HG03439 (cell line): ENCODE measurements around the gene MEGF11.

ENCODE experiments used
- ATAC-seq: cut with Tn5 transposase; IDR thresholded peaks from one replicate; pipeline ENCODE4 v1.9.1; 2021; ENCODE audit warnings: mild to moderate bottlenecking, moderate library complexity; ENCODE audit not compliant: unreplicated experiment

Gene MEGF11

DNA sequence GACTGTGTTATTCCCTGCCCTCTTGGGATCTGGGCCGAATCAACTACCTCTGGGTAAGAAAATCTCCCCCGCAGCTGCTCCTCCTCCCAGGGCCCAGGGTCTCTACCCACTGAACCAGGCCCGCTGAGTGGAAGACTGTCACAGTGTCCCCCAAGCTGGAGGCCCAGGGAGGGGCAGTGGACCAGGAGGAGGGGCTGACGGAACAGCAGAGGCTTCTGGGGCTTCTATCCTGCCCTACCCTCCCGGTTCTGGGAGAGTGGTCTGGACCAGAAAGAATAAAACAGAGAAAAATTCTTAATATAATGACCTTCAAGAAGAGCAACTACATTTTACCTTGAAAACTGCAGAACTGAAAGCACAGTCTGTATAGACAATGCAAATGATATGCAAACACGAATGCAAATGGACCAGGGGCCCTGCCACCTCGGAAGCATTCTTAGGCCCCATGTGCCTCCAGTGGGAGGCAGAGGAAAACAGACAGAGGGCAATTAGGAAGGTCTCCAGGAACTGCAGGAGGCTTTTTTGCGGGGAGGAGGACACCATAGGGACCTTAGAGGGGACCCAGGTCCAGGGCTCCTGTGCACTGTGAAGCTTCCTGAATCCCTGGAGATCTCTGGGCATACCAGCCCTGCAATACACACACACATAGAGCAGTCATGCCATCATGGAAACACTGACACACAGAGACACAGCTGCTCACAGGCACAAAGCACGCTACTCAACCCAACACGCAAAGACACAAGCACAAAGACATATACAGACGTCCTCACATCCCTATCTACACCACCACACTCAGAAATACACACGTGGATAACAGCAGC is 12.3 kb downstream of the MEGF11 start:
- no peak for ATAC-seq

DNA sequence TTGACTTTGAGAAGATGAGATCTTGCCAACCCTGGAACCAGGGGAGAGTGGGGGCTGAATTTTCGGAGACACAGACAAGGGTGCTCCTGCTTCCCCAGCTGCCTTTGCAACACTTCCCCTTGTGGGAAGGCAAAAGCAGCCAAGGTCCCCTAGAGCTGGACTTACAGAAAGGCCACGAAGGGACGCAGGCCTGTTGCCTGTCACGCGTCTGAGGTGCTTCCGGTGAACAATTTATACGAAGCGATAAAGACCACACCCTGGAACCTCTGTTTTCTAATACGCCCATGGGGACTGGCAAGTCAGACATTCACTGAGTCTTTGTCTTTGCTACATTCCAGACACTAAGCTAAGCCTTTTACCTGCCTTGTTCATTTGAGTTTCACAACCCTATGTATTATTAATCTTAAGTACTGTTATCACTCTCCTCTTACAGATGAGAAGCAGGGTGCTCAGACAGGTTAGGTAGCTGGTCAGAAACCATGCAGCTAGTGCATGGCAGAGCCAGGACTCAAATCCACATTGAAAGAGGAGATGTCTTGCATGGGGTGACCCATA is 13.2 kb downstream of the MEGF11 start:
- no peak for ATAC-seq

DNA sequence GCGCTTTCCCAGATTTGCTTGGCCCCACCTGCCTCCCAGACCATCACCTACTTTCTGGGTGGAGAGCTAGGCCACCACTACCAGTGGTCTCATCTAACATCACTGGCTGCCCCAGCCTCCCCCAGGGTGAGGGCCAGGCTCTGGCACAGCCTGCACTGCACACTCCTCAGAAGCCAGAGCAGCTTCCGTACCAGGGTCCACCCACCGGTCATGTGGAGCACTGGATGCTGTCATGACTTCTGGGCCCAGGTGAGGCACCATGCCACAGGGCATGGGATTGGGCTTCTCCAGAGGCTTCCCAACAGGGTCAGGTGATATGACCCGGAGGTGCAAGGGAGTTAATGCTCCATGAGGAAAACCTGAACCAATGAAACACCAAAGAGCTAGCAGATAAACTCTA is 14.0 kb downstream of the MEGF11 start:
- no peak for ATAC-seq

DNA sequence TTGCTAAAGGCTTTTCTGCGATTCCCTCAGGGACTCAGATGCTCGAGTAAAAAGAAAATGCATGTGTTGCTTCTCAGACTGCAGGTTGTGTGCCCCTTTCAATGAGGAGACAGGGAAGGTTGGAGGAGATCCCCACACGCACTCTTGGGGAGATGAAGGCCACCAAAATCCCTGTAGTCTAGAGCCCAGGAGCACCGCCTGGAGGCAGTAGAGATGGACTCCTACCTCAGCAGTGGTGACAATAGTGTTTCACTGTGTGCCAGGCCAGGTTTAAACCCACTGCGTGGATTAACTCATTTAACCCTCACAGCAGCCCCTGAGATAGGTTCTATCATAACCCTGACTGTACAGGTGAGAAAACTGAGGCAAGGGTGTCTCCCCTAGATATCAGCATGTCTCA is 15.2 kb downstream of the MEGF11 start:
- ATAC-seq = no peak

DNA sequence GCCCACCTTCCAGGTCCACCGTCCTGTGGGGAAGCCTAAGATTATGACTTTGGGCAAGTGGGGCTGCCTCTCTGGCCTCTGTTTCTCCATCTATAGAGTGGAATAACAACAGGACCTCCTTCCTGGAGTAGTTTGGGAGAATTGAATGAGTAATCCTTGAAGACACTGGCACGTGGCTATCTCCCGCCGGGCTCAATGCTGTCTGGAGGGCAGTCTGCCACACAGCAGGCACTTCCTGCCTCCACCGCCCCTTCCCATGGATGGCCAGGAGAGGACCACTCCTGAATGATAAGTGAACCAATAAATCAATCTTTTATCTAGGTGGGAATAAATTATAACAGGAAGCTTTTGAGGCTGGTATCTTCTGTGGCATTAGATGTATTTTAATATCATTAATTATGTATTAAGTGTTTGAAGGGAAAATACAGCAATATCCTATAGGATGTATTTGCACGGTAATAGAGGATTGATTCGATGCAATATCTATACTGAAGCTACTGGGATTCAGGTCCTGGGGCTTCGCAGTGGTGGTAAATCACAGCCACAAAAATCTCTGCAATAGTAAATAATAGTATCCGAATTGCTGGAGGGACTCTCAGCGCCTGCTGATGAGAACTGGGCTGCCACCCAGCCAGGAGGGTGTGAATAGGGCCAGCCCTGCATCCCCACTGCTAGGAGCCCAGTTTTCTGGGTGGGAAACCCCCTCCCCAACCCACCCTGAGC is 15.9 kb downstream of the MEGF11 start:
- no peak for ATAC-seq

- ATAC-seq = no peak
These were observed 16.7 kb downstream of the MEGF11 start for GRCh38 chr15:66236806-66237375.

GRCh38 chr15:66235866-66236265 is 17.7 kb downstream of the MEGF11 start:
- ATAC-seq = no peak

DNA sequence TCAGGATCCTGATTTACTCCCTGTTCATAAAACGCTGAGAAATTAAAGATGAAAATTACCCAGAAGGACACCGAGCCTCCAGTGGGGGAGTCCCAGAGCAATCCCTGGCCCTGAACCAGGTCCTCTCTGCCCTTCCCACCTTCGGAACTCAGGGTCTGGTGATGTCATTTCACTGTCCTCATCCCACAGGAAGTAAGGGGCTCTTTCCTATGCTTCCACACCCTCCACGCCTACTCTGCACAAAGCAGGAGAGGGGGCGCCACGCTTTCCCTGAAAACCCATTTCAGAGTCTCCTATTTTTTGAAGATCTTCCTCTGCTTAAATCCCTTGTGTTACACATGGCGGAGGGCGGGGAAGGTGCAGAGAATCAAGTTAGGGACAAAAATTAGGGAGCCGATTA is 18.8 kb downstream of the MEGF11 start:
- no peak for ATAC-seq

GRCh38 chr15:66233487-66234415 is 19.8 kb downstream of the MEGF11 start:
- no peak for ATAC-seq

DNA sequence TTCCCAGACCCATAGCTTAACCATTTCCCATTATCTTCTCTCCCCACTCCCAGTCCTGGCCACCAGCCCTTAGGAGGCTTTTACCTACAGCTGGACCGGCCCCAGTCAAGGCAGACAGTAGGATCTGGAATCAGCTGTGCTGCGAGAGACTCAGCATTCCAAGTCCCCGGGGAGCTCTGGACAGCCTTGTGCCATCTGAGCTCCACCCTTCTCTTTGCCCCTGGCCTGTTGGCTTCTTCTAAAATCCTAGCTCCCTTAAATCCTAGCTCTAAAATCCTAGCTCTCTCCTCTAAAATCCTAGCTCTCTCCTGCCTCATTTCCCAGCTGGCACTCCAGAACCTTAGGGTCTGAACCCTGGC is 21.3 kb downstream of the MEGF11 start:
- no peak for ATAC-seq

DNA sequence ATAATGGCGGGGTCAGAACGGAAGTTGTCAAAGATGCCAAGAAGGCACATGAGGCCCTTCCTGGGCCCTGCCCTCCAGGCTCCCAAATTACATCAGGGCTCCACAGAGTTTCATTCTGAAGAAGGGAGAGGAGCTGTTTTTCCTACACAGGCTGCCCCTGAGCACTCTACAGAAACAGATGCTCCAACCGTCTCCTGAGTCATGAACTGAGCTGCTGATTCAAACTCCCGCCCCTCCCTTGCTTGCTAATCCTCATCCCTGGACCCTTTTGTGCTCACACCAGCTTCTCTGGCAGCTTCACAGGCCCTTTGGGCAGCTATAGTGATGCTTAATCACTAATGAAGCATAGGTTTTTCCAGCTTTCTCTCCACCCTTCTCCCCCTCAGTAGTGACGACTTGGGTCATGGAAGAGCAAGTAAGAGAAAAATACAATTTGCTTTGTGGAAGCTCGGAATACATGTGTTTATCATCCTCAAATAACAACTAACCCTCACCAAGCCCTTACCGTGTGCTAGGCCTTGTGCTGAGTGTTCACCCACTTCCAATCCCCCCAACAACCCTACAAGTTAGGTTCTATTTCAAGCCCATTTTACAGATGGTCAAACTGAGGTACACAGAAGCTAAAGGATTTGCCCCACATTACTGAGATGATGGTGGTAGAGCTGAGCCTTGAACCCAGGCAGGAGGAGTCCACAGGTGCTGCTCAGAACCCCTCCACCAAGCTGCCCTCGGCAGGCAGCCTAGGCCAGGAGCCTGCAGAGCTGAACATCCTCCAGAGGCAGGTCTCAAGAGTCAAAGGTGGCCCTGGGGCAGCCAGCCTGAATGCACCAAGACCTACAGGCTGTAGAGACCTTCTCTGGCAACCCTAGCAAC is 21.9 kb downstream of the MEGF11 start:
- ATAC-seq = no peak

DNA sequence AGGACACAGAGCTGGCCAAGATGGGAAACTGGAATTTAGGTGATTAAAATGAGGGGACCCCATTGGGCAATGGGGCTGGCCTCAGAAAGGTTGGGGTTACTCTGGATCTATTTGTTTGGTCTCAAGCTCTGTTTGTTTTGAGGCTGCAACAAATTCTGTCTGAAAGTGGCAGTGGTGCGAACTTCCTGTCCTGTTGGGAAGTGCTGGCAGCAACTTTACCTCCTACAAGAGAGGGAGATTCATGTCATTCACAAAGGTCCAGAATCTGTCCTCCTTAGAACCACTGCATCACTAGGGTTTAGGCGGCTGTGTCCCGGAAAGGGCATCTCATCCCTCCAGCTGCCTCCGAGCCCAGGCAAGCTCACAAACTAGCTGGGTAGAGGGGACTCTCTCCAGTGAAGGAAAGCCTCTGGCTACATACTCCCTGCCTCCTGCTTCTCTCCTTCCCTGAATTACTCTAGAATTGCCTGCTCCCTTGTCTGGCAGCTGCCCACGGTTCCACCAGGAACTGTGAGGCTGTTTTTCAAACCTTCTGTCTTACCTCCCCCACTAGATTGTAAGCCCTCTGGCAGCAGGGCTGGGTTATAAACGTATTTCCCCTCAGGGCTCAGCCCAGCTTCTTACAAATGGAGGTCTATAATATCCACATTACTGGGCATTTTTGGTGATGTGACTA is 23.6 kb downstream of the MEGF11 start:
- no peak for ATAC-seq

- ATAC-seq = no peak
These were observed 24.5 kb downstream of the MEGF11 start for GRCh38 chr15:66228807-66229735.

GRCh38 chr15:66226736-66227135 is 26.8 kb downstream of the MEGF11 start:
- ATAC-seq = no peak

DNA sequence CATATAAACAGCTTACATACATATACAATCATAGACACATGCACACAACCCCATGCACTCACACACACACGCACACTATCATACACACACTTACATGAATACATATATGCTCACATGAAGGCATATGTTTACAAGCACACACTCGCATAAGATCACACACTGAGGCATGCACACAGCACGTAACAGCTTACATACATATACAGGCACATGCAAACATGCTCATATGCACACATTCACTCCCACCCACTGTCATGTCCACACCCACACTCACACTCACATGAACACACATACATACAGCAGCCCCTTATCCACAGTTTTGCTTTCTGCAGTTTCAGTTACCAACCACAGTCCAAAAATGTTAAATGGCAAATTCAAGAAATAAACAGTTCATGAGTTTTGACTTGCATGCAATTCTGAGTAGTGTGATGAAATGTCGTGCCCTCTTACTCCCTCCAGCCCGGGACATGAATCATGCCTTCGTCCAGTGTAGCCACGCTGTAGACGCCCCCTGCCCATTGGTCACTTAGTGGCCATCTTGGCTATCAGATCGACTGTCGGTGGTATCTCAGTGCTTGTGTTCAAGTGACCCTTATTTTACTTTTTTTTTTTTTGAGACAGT is 27.8 kb downstream of the MEGF11 start:
- no peak for ATAC-seq

DNA sequence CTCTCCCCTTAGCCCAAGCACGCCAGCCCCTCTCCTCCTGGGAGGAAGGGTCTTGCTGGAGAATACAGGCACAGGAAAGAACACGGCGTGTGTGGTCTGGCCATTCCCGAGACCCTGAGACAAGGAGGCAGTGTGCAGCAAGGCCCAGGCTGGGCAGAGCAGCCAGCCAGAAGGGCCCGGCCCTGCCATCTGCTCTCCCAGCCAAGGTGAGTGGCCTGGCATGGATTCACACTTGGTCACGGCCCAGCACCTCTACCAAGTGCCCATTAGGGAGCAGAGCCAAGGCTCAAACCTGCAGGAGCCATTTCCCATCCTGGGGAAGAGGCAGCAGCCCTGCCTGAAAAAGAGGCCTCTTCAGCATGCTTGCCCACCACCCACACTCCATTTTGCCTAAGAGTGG is 28.6 kb downstream of the MEGF11 start:
- no peak for ATAC-seq

GRCh38 chr15:66222273-66223198 is 31.0 kb downstream of the MEGF11 start:
- ATAC-seq = no peak
